HEK293 (cell line): Measurements from ENCODE around the gene PARP15.

Experiments
- CTCF ChIA-PET: fragments of 350-600 bp; formaldehyde crosslinking; extraction: SDS; loops from one replicate; lab custom pipeline; 2021; ENCODE audit warnings: antibody characterized with exemption; lab: Yijun Ruan, JAX
- POLR2A ChIA-PET: fragments of 300-600 bp; formaldehyde crosslinking; extraction: SDS; loops from one replicate; lab custom pipeline; 2020; ENCODE audit warnings: antibody characterized with exemption, inconsistent platforms; lab: Yijun Ruan, JAX
- H3K27ac ChIP-seq: fragments of 200-500 bp; sonication (Bioruptor generic); 2 replicates; pipeline ENCODE4 v1.5.1; 2014; ENCODE audit warnings: low read depth, low read length, control low read depth, inconsistent platforms; ENCODE audit errors: extremely low read depth
- H3K36me3 ChIP-seq, 2 experiments: fragments of 200-500 bp in 1 of 2; sonication (Bioruptor generic) in 1 of 2; 1 replicate in 1 of 2; 2 replicates in 1 of 2; pipeline ENCODE4 v1.5.1; 2014 to 2017; ENCODE audit warnings: inconsistent platforms in 2 of 2, low read length in 2 of 2; ENCODE audit not compliant: control insufficient read depth in 2 of 2, insufficient read depth in 1 of 2
- H3K4me1 ChIP-seq: fragments of 200-500 bp; sonication (Bioruptor generic); 2 replicates; pipeline ENCODE4 v1.5.1; 2014; ENCODE audit warnings: mild to moderate bottlenecking, low read length, inconsistent platforms; ENCODE audit not compliant: control insufficient read depth, insufficient read depth
- H3K4me3 ChIP-seq: 2 replicates; pipeline ENCODE4 v1.5.1; 2011; ENCODE audit warnings: low read depth, mild to moderate bottlenecking, control low read depth, low read length, moderate library complexity
- H3K9me3 ChIP-seq: fragments of 200-500 bp; sonication (Bioruptor generic); 2 replicates; pipeline ENCODE4 v1.5.1; 2014; ENCODE audit warnings: low read depth, low read length, inconsistent platforms; ENCODE audit not compliant: control insufficient read depth, insufficient read depth
- PRDM1 ChIP-seq: fragments of 450-650 bp; formaldehyde crosslinking; IDR thresholded peaks from 2 replicates; pipeline ENCODE4; 2016; ENCODE audit warnings: missing biosample characterization, missing genetic modification characterization
- REPIN1 ChIP-seq: fragments of 450-650 bp; formaldehyde crosslinking; IDR thresholded peaks from 2 replicates; pipeline ENCODE4 v1.5.1; 2017; ENCODE audit warnings: missing biosample characterization, missing genetic modification characterization, low read depth
- SCRT2 ChIP-seq: fragments of 450-650 bp; formaldehyde crosslinking; IDR thresholded peaks from 2 replicates; pipeline ENCODE4 v1.5.1; 2016; ENCODE audit warnings: missing biosample characterization, missing genetic modification characterization
- TCF7L2 ChIP-seq: IDR thresholded peaks from 2 replicates; pipeline ENCODE4 v1.6.1; 2011; ENCODE audit warnings: low read depth, mild to moderate bottlenecking, inconsistent platforms, low read length, moderate library complexity, borderline replicate concordance
- ZNF585B ChIP-seq: fragments of 450-650 bp; formaldehyde crosslinking; IDR thresholded peaks from 2 replicates; pipeline ENCODE4 v1.5.1; 2016; ENCODE audit warnings: missing biosample characterization, missing genetic modification characterization
- ZNF654 ChIP-seq: fragments of 450-650 bp; formaldehyde crosslinking; IDR thresholded peaks from 2 replicates; pipeline ENCODE4 v1.5.1; 2016; ENCODE audit warnings: low read depth, missing biosample characterization, missing genetic modification characterization
- ZNF660 ChIP-seq: fragments of 450-650 bp; IDR thresholded peaks from 2 replicates; pipeline ENCODE4 v1.5.1; 2018; ENCODE audit warnings: missing biosample characterization, mild to moderate bottlenecking, missing genetic modification characterization
- ZNF670 ChIP-seq: fragments of 450-650 bp; formaldehyde crosslinking; IDR thresholded peaks from 2 replicates; pipeline ENCODE4 v1.5.1; 2016; ENCODE audit warnings: missing biosample characterization, missing genetic modification characterization, low read depth
- TF ChIP-seq, protein P1 (sequence below): fragments of 450-650 bp; formaldehyde crosslinking; IDR thresholded peaks from 2 replicates; pipeline ENCODE4 v1.5.1; 2016; ENCODE audit warnings: missing biosample characterization, missing genetic modification characterization
- TF ChIP-seq, protein P2 (sequence below): fragments of 450-650 bp; formaldehyde crosslinking; IDR thresholded peaks from 2 replicates; pipeline ENCODE4 v1.5.1; 2016; ENCODE audit warnings: missing biosample characterization, missing genetic modification characterization, low read depth
- TF ChIP-seq, protein P3 (sequence below): fragments of 450-650 bp; formaldehyde crosslinking; IDR thresholded peaks from 2 replicates; pipeline ENCODE4 v1.5.1; 2017; ENCODE audit warnings: missing biosample characterization, missing genetic modification characterization
- TF ChIP-seq, protein P4 (sequence below): fragments of 450-650 bp; formaldehyde crosslinking; IDR thresholded peaks from 2 replicates; pipeline ENCODE4 v1.5.1; 2016; ENCODE audit warnings: missing biosample characterization, missing genetic modification characterization
- TF ChIP-seq, protein P5 (sequence below): fragments of 450-650 bp; formaldehyde crosslinking; conservative IDR thresholded peaks from 2 replicates; pipeline ENCODE4 v1.5.1; 2016; ENCODE audit warnings: low read depth, missing biosample characterization, missing genetic modification characterization

PARP15 gene

DNA sequence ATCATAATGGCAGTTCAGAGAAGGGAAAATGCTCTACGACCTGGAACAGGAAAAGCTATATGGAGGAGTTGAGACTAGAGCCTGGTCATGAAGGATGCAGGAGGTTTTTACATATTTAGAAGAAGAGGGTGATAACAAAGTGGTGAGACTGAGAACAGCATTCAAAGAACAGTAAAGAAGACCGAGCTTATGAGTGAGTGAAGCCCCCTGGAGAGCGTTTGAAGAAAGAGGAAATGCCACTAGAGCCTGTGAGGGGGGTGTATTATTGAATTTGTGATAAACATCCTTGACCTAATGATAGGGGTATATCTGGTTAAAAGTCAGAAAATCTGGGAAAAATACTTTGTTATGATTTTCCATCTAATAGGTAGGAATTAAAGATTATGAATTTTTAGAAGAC lies 17.5 kb upstream of the PARP15 start:
- POLR2A ChIA-PET: interaction anchor here (1.8 kb wide), 1 partner anchor 45 kb away, joined by 7 read pairs; the partner anchor contains the start of gene KPNA1
- no peak overlapping the region for H3K4me3 ChIP-seq
- TF ChIP-seq ZNF670 (no peak), ZNF585B (no peak), REPIN1 (tag by site-specific recombination) (no peak)
- TF ChIP-seq, protein P1, sequence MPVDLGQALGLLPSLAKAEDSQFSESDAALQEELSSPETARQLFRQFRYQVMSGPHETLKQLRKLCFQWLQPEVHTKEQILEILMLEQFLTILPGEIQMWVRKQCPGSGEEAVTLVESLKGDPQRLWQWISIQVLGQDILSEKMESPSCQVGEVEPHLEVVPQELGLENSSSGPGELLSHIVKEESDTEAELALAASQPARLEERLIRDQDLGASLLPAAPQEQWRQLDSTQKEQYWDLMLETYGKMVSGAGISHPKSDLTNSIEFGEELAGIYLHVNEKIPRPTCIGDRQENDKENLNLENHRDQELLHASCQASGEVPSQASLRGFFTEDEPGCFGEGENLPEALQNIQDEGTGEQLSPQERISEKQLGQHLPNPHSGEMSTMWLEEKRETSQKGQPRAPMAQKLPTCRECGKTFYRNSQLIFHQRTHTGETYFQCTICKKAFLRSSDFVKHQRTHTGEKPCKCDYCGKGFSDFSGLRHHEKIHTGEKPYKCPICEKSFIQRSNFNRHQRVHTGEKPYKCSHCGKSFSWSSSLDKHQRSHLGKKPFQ (tag by site-specific recombination): no peak
- TF ChIP-seq, all 188 proteins: peak for 0
- no peaks in the 10 kb centered on the region for H3K9me3 ChIP-seq
- CTCF ChIA-PET: interaction anchor here (0.6 to 2.4 kb wide), 2 partner anchors 119 to 277 kb away, joined by 5 to 14 read pairs; no protein-coding TSS in a partner anchor
- no peak overlapping the region for H3K27ac ChIP-seq
- H3K36me3 ChIP-seq: peaks cover 0 to 9% of the 10 kb centered on the region in 2 experiments; a peak in 1 of 3 replicates
- no peaks in the 10 kb centered on the region for H3K4me1 ChIP-seq

DNA sequence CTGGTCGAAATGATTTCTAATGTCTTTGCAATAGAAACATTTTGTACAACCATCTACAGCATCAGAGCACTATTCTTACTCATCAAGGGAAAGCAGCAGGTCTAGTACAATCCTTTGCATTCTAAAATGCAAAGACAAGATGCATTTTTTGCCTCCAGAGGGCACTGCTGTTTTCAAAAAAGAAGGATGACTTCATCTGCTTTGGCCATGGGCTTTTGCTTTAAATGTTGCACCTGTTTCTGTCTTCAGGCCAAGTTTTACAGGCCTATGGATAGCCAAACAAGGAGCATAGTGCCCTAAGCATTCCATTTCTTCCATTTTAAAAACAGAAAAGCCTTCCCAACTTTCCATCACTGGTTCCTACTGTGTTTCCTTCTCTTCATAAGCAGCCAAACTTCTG lies 16.8 kb upstream of the PARP15 start:
- CTCF ChIA-PET: interaction anchor here (1.0 to 2.4 kb wide), 2 partner anchors 118 to 331 kb away, joined by 4 to 14 read pairs; no protein-coding TSS in a partner anchor
- H3K27ac ChIP-seq: no peak overlapping the region
- TF ChIP-seq, protein P2, sequence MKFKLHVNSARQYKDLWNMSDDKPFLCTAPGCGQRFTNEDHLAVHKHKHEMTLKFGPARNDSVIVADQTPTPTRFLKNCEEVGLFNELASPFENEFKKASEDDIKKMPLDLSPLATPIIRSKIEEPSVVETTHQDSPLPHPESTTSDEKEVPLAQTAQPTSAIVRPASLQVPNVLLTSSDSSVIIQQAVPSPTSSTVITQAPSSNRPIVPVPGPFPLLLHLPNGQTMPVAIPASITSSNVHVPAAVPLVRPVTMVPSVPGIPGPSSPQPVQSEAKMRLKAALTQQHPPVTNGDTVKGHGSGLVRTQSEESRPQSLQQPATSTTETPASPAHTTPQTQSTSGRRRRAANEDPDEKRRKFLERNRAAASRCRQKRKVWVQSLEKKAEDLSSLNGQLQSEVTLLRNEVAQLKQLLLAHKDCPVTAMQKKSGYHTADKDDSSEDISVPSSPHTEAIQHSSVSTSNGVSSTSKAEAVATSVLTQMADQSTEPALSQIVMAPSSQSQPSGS (tag by site-specific recombination): peak; percentile 43; the same call in 1 of the 2 replicates
- TF ChIP-seq PRDM1: 0 out of 2 replicates have a peak, but pooled peaks have one; percentile 13
- peak; percentile 49 for TF ChIP-seq ZNF654
- TF ChIP-seq ZNF660 (tag by site-specific recombination): 0 out of 2 replicates have a peak, but pooled peaks have one; percentile 13
- TF ChIP-seq SCRT2: peak; percentile 51; the same call in 1 of the 2 replicates
- TF ChIP-seq, protein P3, sequence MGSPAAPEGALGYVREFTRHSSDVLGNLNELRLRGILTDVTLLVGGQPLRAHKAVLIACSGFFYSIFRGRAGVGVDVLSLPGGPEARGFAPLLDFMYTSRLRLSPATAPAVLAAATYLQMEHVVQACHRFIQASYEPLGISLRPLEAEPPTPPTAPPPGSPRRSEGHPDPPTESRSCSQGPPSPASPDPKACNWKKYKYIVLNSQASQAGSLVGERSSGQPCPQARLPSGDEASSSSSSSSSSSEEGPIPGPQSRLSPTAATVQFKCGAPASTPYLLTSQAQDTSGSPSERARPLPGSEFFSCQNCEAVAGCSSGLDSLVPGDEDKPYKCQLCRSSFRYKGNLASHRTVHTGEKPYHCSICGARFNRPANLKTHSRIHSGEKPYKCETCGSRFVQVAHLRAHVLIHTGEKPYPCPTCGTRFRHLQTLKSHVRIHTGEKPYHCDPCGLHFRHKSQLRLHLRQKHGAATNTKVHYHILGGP (tag by site-specific recombination): no peak
- TF ChIP-seq TCF7L2: no peak
- TF ChIP-seq, all 188 proteins: peak for 5
- POLR2A ChIA-PET: interaction anchor here (1.8 kb wide), 1 partner anchor 46 kb away, joined by 7 read pairs; the partner anchor contains the start of gene KPNA1
- Histone ChIP-seq H3K4me1 (no peaks in the 10 kb centered on the region), H3K36me3 (peaks cover 0 to 4% of the 10 kb centered on the region in 2 experiments; a peak in 1 of 3 replicates), H3K9me3 (no peaks in the 10 kb centered on the region), H3K4me3 (no peak overlapping the region)

DNA sequence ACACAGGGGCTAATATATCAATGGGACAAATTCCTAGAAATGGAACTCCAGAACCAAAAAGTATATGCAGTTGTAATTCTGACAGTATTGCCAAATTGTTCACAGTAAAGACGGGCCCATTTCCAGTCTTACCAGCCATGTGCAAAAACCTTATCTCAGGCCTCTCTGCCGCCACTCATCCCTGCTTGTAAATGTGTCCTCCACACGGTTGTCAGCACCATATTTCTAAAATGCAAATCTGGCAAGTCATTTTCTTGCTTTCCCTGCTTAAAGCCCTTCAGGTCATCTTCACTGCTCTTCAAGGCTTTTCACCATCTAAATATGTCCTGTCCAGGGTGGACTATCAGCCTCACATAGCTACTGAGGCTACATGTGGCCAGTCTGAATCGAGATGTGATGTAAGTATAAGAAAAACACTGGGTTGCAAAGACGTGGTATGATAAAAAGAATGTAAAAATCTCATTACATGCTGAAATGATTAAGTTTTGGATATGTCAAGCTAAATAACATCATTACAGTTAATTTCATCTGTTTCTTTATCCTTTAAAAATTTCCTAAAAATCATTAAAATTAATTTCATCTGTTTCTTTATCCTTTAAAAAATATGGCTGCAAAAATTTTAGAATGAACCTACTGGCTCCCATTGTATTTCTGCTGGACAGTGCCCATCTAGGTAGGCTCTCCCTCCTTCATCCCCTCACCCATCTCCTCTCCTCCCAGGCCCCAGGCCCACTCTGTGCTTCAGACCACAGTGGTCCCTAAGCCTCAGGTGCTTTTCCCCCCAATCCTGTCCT lies 14.3 kb upstream of the PARP15 start:
- Histone ChIP-seq H3K27ac (peak overlapping the region; percentile 78; the same call in 1 of the 2 replicates), H3K9me3 (no peaks in the 10 kb centered on the region), H3K4me1 (no peaks in the 10 kb centered on the region), H3K36me3 (peaks cover 0 to 7% of the 10 kb centered on the region in 2 experiments; a peak in 1 of 3 replicates), H3K4me3 (peak overlapping the region; percentile 61; the same call in 1 of the 2 replicates)
- ChIA-PET POLR2A (interaction anchor here (0.9 kb wide), 1 partner anchor 8 kb away, joined by 3 read pairs; no protein-coding TSS in a partner anchor), CTCF (interaction anchor here (0.7 to 1.9 kb wide), 5 partner anchors 115 to 194 kb away, joined by 3 to 6 read pairs (median 3); no protein-coding TSS in a partner anchor)
- TF ChIP-seq, protein P4, sequence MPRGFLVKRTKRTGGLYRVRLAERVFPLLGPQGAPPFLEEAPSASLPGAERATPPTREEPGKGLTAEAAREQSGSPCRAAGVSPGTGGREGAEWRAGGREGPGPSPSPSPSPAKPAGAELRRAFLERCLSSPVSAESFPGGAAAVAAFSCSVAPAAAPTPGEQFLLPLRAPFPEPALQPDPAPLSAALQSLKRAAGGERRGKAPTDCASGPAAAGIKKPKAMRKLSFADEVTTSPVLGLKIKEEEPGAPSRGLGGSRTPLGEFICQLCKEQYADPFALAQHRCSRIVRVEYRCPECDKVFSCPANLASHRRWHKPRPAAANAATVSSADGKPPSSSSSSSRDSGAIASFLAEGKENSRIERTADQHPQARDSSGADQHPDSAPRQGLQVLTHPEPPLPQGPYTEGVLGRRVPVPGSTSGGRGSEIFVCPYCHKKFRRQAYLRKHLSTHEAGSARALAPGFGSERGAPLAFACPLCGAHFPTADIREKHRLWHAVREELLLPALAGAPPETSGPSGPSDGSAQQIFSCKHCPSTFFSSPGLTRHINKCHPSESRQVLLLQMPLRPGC: no peak
- TF ChIP-seq, protein P5, sequence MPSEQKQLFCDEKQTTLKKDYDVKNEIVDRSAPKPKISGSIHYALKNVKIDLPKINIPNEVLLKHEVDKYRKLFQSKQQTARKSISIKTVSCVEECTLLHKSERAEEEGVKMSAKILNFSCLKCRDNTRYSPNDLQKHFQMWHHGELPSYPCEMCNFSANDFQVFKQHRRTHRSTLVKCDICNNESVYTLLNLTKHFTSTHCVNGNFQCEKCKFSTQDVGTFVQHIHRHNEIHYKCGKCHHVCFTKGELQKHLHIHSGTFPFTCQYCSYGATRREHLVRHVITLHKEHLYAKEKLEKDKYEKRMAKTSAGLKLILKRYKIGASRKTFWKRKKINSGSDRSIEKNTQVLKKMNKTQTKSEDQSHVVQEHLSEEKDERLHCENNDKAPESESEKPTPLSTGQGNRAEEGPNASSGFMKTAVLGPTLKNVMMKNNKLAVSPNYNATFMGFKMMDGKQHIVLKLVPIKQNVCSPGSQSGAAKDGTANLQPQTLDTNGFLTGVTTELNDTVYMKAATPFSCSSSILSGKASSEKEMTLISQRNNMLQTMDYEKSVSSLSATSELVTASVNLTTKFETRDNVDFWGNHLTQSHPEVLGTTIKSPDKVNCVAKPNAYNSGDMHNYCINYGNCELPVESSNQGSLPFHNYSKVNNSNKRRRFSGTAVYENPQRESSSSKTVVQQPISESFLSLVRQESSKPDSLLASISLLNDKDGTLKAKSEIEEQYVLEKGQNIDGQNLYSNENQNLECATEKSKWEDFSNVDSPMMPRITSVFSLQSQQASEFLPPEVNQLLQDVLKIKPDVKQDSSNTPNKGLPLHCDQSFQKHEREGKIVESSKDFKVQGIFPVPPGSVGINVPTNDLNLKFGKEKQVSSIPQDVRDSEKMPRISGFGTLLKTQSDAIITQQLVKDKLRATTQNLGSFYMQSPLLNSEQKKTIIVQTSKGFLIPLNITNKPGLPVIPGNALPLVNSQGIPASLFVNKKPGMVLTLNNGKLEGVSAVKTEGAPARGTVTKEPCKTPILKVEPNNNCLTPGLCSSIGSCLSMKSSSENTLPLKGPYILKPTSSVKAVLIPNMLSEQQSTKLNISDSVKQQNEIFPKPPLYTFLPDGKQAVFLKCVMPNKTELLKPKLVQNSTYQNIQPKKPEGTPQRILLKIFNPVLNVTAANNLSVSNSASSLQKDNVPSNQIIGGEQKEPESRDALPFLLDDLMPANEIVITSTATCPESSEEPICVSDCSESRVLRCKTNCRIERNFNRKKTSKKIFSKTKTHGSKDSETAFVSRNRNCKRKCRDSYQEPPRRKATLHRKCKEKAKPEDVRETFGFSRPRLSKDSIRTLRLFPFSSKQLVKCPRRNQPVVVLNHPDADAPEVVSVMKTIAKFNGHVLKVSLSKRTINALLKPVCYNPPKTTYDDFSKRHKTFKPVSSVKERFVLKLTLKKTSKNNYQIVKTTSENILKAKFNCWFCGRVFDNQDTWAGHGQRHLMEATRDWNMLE: no peak
